Daoy (cell line): ENCODE measurements around the gene FOXI3. TPM values are rescaled to one million over a fixed set of nuclear protein-coding genes. Genes with fewer than 3 reads are reported as not detected.
A peak's percentile ranks its signal among the peaks of the same experiment; 100 is the strongest.
"Not testable (repeated sequence)": the region's sequence is repeated elsewhere in the genome, so short reads cannot be mapped to it uniquely, and the experiment has no call there.

Experiments
- DNase-seq: peaks from one replicate; pipeline ENCODE4 v3.0.0-alpha.2; 2015; ENCODE audit warnings: low read depth
- total RNA-seq: library from RNA; depleted of rRNA; stranded (reverse); fragments of >200 nt; shearing (Covaris generic); gene quantifications from 2 replicates; pipeline ENCODE4 v1.2.3, GENCODE V29; 2014; rRNA removed

The FOXI3 gene
- total RNA-seq, 1 experiment from 2014 or later = 0.23 TPM

GRCh38 chr2:88442061-88442460, 10.4 kb downstream of the FOXI3 start:
- no peak for DNase-seq

DNA sequence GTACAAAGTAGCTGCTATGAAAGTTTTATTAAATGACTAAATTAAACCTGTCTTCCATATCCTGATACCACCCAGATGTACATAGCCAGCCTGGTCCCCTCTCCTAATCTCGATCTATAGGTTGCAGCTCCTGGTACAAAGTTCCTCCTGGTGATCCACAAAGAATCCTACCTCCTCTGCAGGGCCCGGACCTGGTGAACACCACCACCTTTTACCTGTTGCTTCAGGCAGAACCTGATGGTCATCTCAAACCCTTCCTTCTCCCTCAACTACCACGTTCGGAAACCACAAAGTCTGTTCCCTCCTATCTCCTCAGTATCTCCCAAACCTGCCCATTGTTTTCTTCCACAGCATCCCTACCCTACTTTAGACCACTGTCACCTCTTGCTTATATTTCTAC, 15.5 kb downstream of the FOXI3 start:
- DNase-seq = no peak

DNA sequence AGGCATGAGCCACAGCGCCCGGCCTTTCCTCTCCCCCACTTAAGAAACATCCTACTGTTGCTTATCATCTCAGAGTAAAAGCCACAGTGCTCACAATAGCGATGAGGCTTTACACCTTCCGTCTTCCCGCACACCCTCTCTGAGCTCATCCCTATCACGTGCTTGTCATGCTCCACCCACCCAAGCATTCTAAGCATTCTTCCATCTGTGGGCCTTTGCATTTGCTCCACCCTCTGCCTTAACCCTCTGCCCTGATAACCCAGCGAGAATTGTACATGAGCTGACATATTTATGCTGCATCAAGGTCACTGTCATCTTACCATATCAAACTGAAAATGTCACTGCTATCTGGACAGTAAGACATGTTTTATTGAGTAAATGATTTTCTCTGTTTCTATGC, 22.6 kb downstream of the FOXI3 start:
- peak; percentile 33 for DNase-seq

GRCh38 chr2:88423733-88424132, 28.8 kb downstream of the FOXI3 start:
- no peak for DNase-seq

DNA sequence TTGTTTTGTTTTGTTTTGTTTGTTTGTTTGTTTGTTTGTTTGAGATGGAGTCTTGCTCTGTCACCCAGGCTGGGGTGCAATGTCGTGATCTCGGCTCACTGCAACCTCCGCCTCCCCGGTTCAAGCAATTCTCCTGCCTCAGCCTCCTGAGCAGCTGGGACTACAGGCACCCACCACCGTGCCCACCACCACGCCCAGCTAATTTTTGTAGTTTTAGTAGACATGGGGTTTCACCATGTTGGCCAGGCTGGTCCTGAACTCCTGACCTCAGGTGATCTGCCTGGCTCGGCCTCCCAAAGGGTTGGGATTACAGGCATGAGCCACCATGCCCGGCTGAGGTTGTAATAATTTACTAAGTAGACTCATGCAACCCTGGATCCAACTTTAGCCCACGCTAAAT, 33.4 kb downstream of the FOXI3 start:
- DNase-seq = not testable (repeated sequence)

GRCh38 chr2:88416016-88416663, 36.4 kb downstream of the FOXI3 start:
- no peak for DNase-seq

GRCh38 chr2:88408870-88409269, 43.6 kb downstream of the FOXI3 start:
- DNase-seq = not testable (repeated sequence)

DNA sequence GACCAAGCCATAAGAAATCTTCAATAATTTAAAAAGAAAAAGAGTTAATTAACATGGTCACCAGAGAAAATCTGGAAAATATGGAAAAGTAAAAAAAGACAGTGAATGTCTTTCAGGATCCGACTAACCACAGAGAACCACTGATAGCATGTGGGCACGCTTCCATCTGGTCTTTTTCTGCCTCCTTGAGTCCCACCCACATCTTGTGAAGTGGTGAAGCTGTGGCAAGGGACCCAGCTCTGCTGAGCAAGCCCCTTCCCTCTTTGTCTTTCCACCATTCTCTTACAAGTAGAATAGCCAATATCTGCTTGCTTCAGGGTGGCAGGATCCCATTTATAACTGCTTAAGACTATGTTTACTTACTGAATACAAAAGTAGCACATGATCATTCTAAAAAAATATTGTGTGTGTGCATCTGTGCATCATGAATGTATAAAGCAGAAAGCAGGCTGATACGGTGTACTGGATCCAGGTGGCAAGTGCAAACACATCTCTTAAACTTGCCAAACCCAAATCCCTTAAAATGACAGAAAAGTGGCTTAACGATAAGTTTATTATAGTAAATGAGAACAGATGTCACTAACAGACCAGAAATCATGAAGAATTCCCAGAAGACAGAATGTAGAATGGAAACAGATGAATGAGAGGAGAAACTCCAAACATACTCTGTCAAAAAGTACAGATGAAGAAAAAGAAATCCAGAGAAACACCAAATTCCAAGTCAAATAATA, 52.3 kb downstream of the FOXI3 start:
- no peak for DNase-seq

GRCh38 chr2:88398180-88398579, 54.3 kb downstream of the FOXI3 start:
- no peak for DNase-seq

Other genes with a start within 250 kb of the FOXI3 start
- 12.6 and 16.3 TPM in 2 replicates for gene EIF2AK3, start 174.8 kb upstream of the FOXI3 start, total RNA-seq
- gene RPIA, start 239.0 kb upstream of the FOXI3 start, total RNA-seq = 3.2 and 7.6 TPM in 2 replicates